Measurements from ENCODE around the gene SCGB1A1.

DNA sequence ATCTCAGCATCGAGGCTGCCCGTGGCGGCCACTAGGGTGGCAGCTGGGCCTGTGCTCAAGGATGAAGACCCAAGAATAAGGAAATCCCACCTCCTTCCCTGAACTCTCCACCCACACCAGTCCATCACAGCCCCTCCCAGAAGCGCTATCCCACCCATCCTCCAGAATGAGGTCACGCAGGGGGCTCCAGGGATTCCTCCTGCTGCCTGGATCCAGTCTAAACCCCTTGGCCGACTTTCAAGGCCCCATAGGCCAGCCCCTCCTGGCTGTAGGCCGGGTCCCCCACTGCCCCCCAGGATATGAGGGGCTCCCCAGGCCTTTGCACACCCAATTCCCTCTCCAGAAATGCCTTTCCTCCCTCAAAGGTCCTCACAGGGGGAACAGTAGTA is 19.0 kb upstream of the SCGB1A1 start:
- TF ChIP-seq NRF1 (IDR thresholded peaks at IDR 0.05; ENCODE audit: low read depth, low read length) (no peak), RFX5 (IDR thresholded peaks at IDR 0.05; ENCODE audit: low read length) (no peak)
- TF ChIP-seq, protein P1, sequence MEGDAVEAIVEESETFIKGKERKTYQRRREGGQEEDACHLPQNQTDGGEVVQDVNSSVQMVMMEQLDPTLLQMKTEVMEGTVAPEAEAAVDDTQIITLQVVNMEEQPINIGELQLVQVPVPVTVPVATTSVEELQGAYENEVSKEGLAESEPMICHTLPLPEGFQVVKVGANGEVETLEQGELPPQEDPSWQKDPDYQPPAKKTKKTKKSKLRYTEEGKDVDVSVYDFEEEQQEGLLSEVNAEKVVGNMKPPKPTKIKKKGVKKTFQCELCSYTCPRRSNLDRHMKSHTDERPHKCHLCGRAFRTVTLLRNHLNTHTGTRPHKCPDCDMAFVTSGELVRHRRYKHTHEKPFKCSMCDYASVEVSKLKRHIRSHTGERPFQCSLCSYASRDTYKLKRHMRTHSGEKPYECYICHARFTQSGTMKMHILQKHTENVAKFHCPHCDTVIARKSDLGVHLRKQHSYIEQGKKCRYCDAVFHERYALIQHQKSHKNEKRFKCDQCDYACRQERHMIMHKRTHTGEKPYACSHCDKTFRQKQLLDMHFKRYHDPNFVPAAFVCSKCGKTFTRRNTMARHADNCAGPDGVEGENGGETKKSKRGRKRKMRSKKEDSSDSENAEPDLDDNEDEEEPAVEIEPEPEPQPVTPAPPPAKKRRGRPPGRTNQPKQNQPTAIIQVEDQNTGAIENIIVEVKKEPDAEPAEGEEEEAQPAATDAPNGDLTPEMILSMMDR (IDR thresholded peaks at IDR 0.05): no peak

Measured in SK-N-SH (cell line).